Amygdala (tissue), 56 donors: ENCODE results near the gene LHX8.
A peak's percentile ranks its signal among the peaks of the same experiment; 100 is the strongest.
"Not testable (repeated sequence)": the region's sequence is repeated elsewhere in the genome, so short reads cannot be mapped to it uniquely, and the experiment has no call there.

Experiments used
- DNase-seq, 56 donors: peaks; one replicate each; lab custom pipeline; 2025; lab: John Stamatoyannopoulos, UW

Gene LHX8

DNA sequence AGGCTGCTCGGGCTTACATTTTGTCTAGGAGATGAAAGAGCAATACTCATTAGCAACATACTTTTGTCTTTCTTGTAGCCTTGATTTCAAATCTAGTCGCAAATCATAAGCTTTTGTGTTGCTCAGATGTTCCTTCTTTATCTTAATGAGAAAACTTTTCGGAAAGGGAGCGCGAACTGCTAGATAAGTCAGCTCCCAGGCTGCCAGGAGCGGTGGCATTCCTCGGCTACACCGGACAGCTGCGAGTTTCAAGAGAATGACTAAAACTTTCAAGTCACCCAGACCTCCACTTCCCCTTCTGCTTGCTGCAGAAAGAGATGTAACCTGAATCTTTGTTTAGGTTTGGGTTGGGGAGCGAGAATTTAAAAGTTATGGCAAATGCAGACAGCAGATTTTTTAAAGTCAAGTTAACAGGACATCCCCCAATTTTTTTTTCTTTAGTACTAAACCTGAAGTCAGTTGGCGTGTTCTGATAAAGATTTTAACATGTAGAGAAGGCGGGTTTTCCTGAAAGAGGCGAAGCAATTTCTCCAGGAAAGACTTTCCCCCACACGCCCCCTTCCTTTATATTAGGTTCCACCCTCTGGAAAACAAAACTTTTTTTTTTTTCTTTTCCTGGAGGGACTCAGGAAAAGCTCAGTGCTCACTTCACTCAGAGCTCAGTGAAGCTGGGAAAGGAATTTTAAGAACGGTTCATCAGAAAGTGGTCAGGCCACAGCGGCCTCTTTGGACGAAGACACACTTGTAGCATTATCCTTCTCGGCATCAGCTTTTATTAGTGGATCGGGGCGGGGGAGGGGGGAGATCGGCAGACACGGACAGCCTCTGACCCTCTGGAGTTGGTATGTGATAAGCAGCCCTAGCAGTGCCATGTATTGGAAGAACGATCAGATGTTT, at the start of gene LHX8:
Gene LHX8 (plus strand): TSS at position 639 of the 897 bp plus-strand sequence. CDS start 2,227 bp downstream, outside the sequence.
- DNase-seq: no peak

DNA sequence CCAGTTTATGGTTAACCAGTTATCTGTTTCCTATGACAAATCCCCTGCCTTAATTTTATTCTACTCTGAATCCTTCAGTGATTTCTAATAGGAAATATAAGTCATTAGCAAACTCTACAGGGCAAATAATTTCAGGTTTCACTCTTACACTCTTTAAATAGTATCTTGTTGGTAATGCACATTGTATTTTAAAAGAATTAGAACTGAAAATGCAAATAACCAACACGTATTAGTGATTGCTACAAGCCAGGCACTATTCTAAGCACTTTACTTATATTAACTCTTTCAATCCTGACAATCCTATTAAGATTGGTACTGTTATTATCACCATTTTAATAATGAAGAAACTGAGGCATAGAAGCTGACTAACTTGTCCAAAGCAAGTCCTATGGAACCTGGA, 48.3 kb upstream of the LHX8 start:
- DNase-seq: no peak

DNA sequence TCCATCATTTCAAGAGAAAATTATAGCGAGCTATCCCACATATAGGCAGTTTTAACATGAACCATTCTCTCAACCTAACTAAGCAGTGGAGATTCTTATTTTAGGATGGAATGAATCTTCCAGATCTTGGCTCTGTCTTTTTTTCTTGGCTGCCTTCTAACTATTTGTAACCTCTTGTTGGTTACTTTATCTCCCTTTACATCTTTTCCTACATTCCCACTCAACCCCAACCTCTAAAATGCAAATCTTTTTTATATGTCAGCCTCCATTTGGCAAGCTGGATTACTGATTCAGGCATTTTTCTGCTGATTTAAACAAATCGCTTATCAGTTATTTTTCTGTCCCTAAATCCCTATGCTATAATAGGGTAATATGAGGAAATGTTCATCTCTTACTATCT, 46.9 kb upstream of the LHX8 start:
- DNase-seq: no peak

DNA sequence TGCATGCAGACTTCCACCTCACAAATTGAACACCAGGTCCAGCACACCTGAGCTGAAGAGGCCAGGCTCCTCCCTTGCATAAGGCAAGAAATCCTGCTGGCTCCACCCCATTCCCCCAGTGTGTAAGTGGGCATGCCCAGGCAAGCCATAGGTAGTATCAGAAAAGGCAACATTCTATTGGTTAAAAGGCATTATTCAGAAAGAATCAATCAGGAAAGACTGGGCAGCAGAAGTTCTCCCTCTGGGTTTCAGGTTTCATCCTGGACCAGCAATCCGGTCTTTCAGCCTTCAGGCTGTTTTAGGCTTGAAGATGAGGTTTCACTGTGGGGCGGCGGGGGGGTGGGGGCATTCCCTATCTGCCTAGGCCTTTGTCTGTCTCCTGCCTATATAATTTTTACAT, 42.0 kb upstream of the LHX8 start:
- no peak for DNase-seq

DNA sequence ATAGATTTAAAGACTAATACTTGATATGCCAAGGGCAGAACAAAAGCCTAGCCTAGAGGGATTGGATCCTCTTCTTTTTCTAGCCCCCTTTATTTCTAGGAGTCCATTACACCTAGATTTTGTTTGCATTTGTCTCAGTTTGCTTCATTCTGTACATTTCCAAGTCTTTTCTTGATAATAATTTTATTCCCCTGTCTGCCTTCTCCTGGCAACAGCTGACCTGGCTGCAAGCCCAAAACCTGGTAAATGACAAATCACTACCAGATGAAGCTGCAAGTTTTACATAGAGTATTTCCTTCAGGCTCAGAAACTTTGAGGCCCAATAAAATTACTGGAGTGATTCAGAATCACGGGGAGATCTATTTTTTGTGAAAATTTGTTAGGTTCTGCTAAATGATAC, 36.5 kb upstream of the LHX8 start:
- peak in 1 of 56 donors; percentile 4 for DNase-seq

GRCh38 chr1:75099581-75099980, 34.6 kb upstream of the LHX8 start:
- DNase-seq: no peak

DNA sequence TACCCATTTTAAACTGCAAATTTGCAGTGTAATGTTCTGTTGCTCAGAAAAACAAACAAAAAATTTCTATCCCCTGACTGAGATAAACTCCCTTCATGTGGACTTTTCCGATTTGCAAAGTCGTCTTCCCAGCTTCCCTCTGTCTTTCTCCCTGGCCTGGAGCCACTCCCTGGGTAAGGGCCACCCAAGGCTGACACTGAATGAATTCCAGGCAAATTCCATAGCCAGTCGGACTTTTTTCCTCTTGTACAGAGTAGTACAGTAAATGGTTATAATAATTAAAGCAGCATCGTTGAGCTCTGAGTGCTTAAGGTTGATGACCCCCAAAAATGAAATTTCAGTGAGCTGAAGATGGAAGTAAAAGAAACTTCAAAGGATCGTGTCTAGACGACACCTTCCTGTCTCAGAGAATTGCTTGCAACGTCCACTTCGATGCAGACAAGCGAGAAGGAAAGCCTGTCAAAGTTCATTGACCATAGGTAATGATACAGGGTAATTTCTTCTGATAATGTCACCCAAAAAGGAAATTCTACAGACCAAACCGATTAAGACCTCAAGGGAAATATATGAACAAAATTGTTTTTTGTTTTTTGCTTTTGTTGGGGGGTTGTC, 33.6 kb upstream of the LHX8 start:
- no peak for DNase-seq

DNA sequence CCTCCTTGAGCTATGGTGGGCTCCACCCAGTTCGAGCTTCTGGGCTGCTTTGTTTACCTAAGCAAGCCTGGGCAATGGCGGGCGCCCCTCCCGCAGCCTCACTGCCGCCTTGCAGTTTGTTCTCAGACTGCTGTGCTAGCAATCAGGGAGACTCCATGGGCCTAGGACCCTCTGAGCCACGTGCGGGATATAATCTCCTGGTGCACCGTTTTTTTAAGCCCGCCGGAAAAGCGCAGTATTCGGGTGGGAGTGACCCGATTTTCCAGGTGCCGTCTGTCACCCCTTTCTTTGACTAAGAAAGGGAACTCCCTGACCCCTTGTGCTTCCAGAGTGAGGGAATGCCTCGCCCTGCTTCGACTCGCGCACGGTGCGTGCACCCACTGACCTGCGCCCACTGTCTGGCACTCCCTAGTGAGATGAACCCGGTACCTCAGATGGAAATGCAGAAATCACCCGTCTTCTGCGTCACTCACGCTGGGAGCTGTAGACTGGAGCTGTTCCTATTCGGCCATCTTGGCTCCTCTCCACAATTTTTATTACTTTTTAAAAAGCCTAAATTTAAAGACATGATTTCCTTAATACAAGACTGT, 21.7 kb upstream of the LHX8 start:
- DNase-seq: not testable (repeated sequence)

DNA sequence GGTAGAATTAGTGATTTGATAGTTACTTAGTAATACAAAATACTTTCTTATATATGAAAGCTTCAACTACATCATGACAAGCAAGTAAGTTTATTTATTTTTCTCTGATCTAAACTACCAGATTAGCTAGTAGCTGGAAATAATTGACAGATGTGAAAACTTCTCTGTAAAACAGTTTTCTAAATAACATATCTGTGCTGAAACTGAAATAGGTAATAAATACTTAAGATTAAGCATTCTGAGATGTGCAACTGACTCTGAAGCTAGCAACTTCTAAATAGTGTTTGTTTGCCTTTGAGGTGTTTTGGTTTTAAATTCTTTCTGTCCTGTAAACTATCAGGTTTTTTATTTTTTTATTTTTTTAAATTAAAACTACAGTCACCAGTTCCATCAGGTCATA, 18.5 kb upstream of the LHX8 start:
- DNase-seq: no peak

DNA sequence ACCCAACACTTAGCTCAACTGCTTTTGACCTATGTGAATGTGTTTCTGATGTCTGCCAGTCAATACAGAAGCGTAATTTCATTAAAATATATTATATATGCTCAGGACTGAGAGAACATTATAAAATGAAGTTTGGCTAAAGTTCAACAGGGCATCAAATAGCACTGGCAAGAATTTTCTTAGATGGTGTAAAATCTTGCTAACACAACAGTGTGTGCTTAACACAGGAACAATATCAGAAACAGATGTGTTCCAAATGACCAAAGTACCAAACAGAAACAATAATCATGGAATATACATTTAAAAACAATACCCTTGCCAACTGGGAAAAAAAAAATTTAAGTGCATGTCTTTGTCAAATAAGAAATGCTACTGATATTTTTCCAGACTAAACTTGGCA, 10.4 kb upstream of the LHX8 start:
- no peak for DNase-seq

GRCh38 chr1:75124510-75124909, 9.7 kb upstream of the LHX8 start:
- DNase-seq: no peak

- no peak for DNase-seq
Measured at GRCh38 chr1:75125161-75125726, 8.9 kb upstream of the LHX8 start.

DNA sequence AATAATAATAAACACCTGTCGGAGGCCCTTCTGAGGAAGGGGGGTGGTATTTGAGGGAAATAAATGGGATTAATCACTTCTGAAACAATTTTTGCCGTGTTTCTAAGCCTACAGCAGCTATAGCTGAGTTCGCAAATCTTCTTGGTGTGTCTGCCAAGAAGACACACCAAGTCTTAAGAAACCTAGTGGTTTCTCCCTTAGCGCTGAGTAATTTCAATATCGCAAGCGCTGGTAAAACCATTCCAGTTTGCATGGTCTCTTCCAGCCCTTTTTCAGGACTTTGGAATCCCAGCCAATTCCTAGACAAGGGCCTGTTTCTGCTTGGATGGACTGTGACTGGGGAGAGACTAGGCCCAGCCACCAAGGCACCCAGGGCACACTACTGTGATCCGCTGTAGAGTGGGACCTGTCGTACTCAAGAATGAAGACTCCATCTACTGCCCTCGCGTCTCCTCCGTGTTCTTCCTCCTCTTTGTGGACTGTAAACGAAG, 7.5 kb upstream of the LHX8 start:
- DNase-seq: no peak

DNA sequence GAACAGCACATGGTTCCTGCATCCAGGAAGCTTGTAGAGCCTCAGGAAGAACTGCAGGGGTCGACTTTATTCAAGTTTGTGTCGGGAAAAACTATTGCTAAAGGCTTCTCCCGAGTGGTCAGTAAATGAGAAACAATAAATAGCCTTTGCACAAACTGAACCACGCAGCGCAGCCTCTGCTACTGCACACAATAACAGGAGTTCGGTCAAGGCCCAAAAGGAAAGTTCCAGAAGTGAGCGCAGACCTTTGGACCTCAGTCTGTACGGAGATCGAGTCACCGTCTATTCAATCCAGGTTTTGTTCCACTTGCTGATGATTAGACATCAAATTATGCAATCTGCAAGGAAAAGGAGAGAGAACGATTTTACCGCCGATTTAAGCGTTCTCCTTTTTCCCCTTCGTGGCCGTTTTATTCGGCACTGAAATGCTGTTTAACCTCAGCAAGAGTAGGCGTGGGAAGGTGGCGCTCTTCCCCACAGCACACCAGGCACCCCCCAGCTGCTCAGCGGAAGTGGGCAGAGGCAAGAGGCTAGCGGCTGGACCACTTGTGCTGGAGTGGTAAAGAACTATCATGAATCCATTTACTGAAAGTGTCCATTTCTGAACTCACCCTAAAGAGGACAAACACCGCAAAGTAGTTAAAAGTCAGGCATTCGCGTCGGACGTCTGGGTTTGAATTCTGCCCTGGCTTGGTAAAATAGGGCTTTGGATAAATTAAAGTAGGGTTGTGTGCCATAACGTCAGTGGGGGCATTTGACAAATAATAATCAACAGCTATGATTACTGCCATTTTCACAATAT, 6.1 kb upstream of the LHX8 start:
- DNase-seq: no peak

DNA sequence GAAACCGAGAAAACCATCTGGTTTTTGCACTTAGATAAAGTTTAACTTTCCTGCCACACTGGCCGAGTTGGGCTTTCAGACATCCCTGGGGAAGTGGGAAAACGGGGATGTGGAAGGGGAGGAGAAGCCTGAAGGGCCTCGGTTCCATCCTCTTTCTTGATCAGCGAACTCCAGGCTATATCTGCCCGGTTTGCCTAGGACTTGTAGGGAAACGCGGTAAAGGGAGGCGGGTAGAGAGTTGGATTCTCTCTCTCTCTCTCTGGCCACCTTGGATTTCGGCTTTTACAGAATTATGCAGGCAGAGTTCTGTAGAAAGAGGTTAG, 4.6 kb upstream of the LHX8 start:
- DNase-seq: no peak

DNA sequence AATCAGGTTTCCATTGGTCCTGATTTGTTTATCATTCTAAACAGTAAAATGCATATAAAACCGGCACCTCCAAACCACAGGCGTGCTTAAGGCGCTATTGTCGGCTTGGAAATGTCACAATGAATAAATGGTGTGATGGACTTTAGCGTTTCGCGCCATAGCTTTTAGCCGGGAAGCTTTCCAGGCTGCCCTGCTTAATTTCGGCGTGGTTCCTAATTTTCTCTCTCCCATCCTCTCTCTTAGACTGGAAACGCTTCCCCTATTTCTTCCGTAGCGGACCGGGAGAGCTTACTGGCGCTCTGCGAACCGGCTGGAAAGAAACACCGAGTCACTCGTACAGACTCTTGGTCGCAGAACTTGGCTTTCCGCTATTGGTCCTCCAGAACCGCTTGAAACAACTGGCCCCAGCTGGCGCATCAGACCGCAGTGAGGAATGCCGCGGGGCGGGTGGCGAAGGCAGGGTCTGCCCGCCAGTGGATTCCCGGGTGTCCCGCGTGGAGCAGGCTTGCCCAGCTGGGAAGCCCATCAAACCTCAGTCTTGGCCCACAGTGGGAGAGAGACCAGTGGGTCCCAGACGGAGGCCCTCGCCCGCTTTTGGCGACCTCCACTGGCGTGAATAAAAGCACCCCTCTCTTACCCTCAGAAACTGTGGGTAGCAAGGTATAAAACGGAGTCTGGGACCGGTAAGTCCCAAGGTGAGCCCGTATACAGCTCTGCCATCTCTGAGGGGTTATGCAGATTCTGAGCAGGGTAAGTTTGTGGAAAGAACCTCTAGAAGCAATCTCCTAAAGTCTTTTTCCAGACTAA, 4.0 kb upstream of the LHX8 start:
- no peak for DNase-seq

GRCh38 chr1:75130865-75131564, 3.2 kb upstream of the LHX8 start:
- no peak for DNase-seq

- no peak for DNase-seq
Measured at GRCh38 chr1:75131565-75132241, 2.5 kb upstream of the LHX8 start.
